Measurements from ENCODE around the gene PARVA.

- TF ChIP-seq EP300 (IDR thresholded peaks at IDR 0.05) (no peak), POLR2A (IDR thresholded peaks at IDR 0.05; ENCODE audit: low read depth) (no peak), CTCF (IDR thresholded peaks at IDR 0.05) (no peak)
Measured at GRCh38 chr11:12505183-12505582, 127.8 kb downstream of the PARVA start.

Measured in esophagus muscularis mucosa (tissue), 4 donors.